Hepatocyte (in vitro differentiated cells): ENCODE measurements around the gene BMX.

ENCODE experiments used
- EZH2 ChIP-seq: fragments of 200-600 bp; sonication (generic); IDR thresholded peaks from 2 replicates; pipeline ENCODE4 v1.6.1; 2016; ENCODE audit warnings: antibody characterized with exemption, mild to moderate bottlenecking, borderline replicate concordance
- EZH2phosphoT487 ChIP-seq: fragments of 200-600 bp; sonication (generic); IDR thresholded peaks from one replicate; pipeline ENCODE4 v1.6.1; 2018; ENCODE audit warnings: antibody characterized with exemption, mild to moderate bottlenecking, low read depth, moderate library complexity; ENCODE audit not compliant: unreplicated experiment, severe bottlenecking
- TF ChIP-seq, protein P1 (sequence below): fragments of 200-600 bp; sonication (generic); IDR thresholded peaks from 2 replicates; pipeline ENCODE4 v1.5.1; 2016; ENCODE audit warnings: antibody characterized with exemption, mild to moderate bottlenecking; ENCODE audit not compliant: poor library complexity

DNA sequence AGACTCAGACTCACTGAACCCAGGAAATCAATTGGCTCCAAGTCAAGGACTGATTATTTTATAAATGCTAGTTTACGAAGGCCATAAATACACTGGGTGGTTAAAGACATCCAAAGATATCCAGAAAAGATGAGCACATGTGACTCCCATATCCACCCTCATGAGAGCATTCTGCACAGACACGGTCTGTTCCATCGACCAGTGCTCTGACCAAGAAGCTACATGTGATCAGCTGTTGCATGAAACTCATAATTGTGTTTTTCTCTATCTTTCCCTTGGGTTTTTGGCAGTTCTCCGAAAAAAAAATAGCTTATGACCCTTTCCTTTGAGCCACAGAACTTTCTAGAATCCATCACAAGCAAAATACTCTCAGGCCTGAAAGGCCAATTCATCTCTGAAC, 4.8 kb upstream of the BMX start:
- TF ChIP-seq, protein P1, sequence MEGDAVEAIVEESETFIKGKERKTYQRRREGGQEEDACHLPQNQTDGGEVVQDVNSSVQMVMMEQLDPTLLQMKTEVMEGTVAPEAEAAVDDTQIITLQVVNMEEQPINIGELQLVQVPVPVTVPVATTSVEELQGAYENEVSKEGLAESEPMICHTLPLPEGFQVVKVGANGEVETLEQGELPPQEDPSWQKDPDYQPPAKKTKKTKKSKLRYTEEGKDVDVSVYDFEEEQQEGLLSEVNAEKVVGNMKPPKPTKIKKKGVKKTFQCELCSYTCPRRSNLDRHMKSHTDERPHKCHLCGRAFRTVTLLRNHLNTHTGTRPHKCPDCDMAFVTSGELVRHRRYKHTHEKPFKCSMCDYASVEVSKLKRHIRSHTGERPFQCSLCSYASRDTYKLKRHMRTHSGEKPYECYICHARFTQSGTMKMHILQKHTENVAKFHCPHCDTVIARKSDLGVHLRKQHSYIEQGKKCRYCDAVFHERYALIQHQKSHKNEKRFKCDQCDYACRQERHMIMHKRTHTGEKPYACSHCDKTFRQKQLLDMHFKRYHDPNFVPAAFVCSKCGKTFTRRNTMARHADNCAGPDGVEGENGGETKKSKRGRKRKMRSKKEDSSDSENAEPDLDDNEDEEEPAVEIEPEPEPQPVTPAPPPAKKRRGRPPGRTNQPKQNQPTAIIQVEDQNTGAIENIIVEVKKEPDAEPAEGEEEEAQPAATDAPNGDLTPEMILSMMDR = no peak
- no peak for TF ChIP-seq EZH2
- no peak for TF ChIP-seq EZH2phosphoT487
